ENCODE measurements around the gene KRT78. TPM values are rescaled to one million over a fixed set of nuclear protein-coding genes. Genes with fewer than 3 reads are reported as not detected.
A peak's percentile ranks its signal among the peaks of the same experiment; 100 is the strongest.

KRT78 gene
- total RNA-seq, 1 experiment from 2014 or later = not detected

- H3K27me3 Mint-ChIP-seq (ENCODE audit: low read depth) = peaks cover 14% of the 10 kb centered on the region
- ChIA-PET POLR2A (interaction anchor here (1.1 kb wide), 1 partner anchor 15 kb away, joined by 3 read pairs; no protein-coding TSS in a partner anchor), CTCF (interaction anchor here (1.0 to 5.8 kb wide), 10 partner anchors 12 to 98 kb away, joined by 3 to 25 read pairs (median 4); no protein-coding TSS in a partner anchor)
- no peak overlapping the region for H3K27ac Mint-ChIP-seq
- no peaks in the 10 kb centered on the region for H3K36me3 Mint-ChIP-seq
- peak; percentile 75 for ATAC-seq
- peak overlapping the region; percentile 50 for H3K4me3 Mint-ChIP-seq
- H3K9me3 Mint-ChIP-seq = peaks cover 7% of the 10 kb centered on the region
- peaks cover 7% of the 10 kb centered on the region for H3K4me1 Mint-ChIP-seq
- DNase-seq (ENCODE audit: low spot score) = peak; percentile 56
- no peak for TF ChIP-seq ZNF416 (CRISPR knock-in tag; IDR thresholded peaks at IDR 0.05)
- 0 out of 2 replicates have a peak, but pooled peaks have one; percentile 14 for TF ChIP-seq NFE2L1 (CRISPR knock-in tag; IDR thresholded peaks at IDR 0.05)
These were observed 59.0 kb downstream of the KRT78 start for GRCh38 chr12:52789637-52790426.

- H3K4me3 Mint-ChIP-seq = peak overlapping the region; percentile 50; the same call in 1 of the 2 replicates
- CTCF ChIA-PET = interaction anchor here (1.0 to 5.8 kb wide), 8 partner anchors 13 to 97 kb away, joined by 3 to 25 read pairs (median 4); no protein-coding TSS in a partner anchor
- peaks cover 7% of the 10 kb centered on the region for H3K4me1 Mint-ChIP-seq
- DNase-seq (ENCODE audit: low spot score) (no peak), ATAC-seq (no peak)
- TF ChIP-seq KAT7 (CRISPR knock-in tag; IDR thresholded peaks at IDR 0.05; ENCODE audit: borderline replicate concordance) (no peak), TEAD4 (CRISPR knock-in tag; IDR thresholded peaks at IDR 0.05) (no peak), USF2 (CRISPR knock-in tag; IDR thresholded peaks at IDR 0.05) (no peak), RELA (CRISPR knock-in tag; IDR thresholded peaks at IDR 0.05; ENCODE audit: borderline replicate concordance) (no peak), IRF1 (CRISPR knock-in tag; IDR thresholded peaks at IDR 0.05) (no peak), ZNF416 (CRISPR knock-in tag; IDR thresholded peaks at IDR 0.05) (no peak), ZMAT4 (CRISPR knock-in tag; IDR thresholded peaks at IDR 0.05) (no peak), EMX1 (CRISPR knock-in tag; IDR thresholded peaks at IDR 0.05) (no peak), AFF4 (CRISPR knock-in tag; IDR thresholded peaks at IDR 0.05; ENCODE audit: borderline replicate concordance) (no peak), ZNF317 (CRISPR knock-in tag; IDR thresholded peaks at IDR 0.05; ENCODE audit: borderline replicate concordance, low read depth) (no peak), FOXJ3 (CRISPR knock-in tag; IDR thresholded peaks at IDR 0.05; ENCODE audit: borderline replicate concordance) (no peak), NFE2L1 (CRISPR knock-in tag; IDR thresholded peaks at IDR 0.05) (no peak), ZNF281 (CRISPR knock-in tag; IDR thresholded peaks at IDR 0.05) (no peak), OVOL2 (CRISPR knock-in tag; IDR thresholded peaks at IDR 0.05; ENCODE audit: borderline replicate concordance) (no peak), MLX (CRISPR knock-in tag; IDR thresholded peaks at IDR 0.05) (no peak), TEAD1 (CRISPR knock-in tag; IDR thresholded peaks at IDR 0.05) (no peak)
- POLR2A ChIA-PET = interaction anchor here (1.1 kb wide), 1 partner anchor 16 kb away, joined by 3 read pairs; no protein-coding TSS in a partner anchor
- H3K27ac Mint-ChIP-seq = no peak overlapping the region
- H3K9me3 Mint-ChIP-seq = peaks cover 7% of the 10 kb centered on the region
- no peaks in the 10 kb centered on the region for H3K36me3 Mint-ChIP-seq
- H3K27me3 Mint-ChIP-seq (ENCODE audit: low read depth) = peaks cover 14% of the 10 kb centered on the region
These were observed 59.7 kb downstream of the KRT78 start for GRCh38 chr12:52788876-52789636.

All from WTC11 (cell line).